GM18505 (cell line): Measurements from ENCODE around the gene USP19.
A peak's percentile ranks its signal among the peaks of the same experiment; 100 is the strongest.

Experiments used
- ATAC-seq: cut with Tn5 transposase; IDR thresholded peaks from one replicate; pipeline ENCODE4 v1.9.1; 2021; ENCODE audit not compliant: unreplicated experiment
- POLR2A ChIP-seq: IDR thresholded peaks from 4 replicates; pipeline ENCODE4 v1.6.1; 2011; ENCODE audit warnings: borderline replicate concordance; ENCODE audit not compliant: insufficient read depth, insufficient read length; ENCODE audit errors: extremely low read depth

Gene USP19, protein sequence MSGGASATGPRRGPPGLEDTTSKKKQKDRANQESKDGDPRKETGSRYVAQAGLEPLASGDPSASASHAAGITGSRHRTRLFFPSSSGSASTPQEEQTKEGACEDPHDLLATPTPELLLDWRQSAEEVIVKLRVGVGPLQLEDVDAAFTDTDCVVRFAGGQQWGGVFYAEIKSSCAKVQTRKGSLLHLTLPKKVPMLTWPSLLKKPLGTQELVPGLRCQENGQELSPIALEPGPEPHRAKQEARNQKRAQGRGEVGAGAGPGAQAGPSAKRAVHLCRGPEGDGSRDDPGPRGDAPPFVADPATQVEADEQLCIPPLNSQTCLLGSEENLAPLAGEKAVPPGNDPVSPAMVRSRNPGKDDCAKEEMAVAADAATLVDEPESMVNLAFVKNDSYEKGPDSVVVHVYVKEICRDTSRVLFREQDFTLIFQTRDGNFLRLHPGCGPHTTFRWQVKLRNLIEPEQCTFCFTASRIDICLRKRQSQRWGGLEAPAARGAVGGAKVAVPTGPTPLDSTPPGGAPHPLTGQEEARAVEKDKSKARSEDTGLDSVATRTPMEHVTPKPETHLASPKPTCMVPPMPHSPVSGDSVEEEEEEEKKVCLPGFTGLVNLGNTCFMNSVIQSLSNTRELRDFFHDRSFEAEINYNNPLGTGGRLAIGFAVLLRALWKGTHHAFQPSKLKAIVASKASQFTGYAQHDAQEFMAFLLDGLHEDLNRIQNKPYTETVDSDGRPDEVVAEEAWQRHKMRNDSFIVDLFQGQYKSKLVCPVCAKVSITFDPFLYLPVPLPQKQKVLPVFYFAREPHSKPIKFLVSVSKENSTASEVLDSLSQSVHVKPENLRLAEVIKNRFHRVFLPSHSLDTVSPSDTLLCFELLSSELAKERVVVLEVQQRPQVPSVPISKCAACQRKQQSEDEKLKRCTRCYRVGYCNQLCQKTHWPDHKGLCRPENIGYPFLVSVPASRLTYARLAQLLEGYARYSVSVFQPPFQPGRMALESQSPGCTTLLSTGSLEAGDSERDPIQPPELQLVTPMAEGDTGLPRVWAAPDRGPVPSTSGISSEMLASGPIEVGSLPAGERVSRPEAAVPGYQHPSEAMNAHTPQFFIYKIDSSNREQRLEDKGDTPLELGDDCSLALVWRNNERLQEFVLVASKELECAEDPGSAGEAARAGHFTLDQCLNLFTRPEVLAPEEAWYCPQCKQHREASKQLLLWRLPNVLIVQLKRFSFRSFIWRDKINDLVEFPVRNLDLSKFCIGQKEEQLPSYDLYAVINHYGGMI (N-terminal part only)

DNA sequence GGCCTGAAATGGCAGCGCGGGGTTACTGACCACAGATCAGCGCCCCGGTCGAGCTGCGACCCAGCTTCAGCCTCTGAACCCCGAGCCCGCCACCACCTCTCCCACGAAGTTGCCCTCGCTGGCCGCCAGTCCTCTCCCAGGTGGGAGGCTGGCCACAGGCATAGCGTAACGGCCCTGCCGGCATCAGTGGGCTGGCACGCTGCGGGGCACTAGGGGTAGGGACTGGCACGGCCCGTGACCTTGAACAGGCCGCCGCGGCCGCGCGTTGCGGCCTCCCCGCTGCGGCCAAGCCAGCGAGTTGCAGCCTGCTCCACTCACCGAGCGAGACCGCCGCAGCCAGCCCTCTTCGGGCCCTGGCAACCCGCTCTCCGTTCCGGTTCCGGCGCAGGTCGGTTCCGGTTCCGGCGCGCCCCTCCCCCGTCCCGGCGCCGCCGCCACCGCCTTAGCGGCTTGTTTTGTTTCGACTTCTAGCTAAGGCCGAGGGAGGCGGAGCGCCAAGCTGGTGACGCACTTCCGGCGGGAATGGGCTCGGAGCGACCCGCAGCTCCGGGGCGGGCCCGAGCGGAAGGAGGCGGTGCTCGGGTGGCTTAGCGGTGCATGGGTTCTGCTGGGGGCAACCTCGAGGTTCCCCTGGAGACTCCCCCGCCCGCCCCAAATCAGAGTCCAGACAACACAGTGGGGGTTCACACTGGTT lies at the start of gene USP19:
Gene USP19, minus strand, starts transcription at position 386 of the 694 bp plus-strand sequence. CDS start 1,678 bp downstream, outside the sequence.
- peak; percentile 96 for TF ChIP-seq POLR2A
- ATAC-seq: peak; percentile 79

DNA sequence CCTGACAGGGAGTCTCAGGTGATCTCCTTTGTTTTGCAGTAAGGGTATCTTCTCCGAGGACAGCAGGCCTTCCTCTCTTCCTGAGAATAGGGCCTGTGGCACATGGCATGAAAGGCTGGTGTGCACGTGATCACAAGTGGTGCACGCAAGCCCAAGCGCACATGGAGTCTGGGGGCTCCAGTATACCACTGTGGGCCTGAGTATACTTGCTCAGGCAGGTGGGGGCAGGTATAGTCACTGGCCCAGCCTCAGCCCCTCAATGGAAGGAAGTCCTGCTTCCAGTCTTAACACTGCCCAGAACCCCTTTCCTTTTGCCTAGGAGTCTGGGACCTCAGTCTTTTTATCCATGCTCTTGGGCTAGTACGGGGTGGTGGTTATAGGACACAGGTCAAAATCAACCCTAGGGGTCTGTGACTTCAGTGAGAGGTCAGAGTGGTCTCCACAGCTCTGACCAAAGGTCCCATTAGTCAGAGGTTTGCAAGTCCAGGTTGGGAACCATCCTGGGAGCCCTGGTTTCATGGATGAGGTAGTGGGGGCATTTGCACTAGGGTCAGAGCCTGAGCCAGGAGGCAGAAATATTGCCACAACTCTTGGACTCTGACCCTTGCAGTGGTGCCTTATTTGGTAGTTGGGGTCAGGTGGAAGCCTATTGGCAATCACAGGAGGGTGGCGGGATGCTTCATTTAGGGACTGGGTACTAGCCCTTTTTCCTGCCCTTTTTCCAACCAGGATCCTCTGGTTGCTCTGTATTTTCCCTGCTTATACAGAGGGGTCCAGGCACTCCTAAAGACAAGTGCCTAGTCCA lies 46.3 kb upstream of the USP19 start:
- no peak for ATAC-seq
- no peak for TF ChIP-seq POLR2A

DNA sequence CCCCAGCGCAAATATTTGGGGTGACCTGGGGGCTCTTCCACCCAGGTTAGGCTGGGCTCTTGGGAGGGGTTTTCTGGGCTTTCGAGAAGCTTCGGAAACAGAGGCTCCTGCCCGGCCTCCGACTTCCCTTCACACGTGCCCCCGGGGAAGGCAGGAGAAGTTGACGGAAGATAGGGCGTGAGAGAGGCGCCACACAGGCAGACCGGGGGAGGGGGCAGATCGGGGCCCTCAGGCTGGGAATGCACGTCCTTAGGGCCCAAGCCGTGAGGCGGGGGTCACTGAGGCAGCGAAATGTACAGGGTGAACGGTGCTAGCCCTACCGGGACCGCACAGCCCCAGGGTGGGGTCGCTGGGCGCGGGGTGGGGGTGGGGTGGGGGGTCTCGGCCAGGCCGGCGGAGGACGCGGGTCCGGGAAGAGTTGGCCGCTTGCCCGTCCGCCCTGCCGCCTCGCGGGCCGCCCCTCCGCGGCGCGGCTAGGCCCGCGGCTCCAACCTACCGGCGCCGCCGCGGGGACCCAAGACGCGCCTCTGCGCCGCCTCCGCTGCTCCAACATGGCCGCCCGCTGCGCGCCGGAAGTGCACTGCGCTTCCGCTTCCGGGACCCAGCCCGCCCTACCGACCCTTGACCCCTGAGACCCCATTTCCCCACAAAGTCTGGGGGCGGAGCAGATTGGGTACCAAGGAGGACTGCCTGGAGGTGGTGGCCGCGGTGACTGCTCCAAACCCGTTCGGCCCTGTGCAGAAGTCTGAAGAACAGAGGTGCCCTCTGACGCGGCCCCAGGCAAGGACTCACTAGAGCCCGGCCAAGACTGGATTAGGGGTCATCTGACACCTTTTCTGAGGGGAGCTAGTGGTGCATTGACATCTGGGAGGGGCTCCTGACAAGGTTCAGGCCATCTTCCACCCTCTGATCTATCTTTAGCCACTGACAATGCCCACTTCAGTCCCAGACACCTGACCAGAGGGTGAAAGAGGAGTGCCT lies 45.4 kb upstream of the USP19 start, which contains the start of gene CCDC71:
Gene CCDC71, minus strand, starts transcription at position 561 of the 981 bp plus-strand sequence. CDS start 2,123 bp downstream, outside the sequence.
- ATAC-seq: peak; percentile 58
- TF ChIP-seq POLR2A: peak; percentile 84

DNA sequence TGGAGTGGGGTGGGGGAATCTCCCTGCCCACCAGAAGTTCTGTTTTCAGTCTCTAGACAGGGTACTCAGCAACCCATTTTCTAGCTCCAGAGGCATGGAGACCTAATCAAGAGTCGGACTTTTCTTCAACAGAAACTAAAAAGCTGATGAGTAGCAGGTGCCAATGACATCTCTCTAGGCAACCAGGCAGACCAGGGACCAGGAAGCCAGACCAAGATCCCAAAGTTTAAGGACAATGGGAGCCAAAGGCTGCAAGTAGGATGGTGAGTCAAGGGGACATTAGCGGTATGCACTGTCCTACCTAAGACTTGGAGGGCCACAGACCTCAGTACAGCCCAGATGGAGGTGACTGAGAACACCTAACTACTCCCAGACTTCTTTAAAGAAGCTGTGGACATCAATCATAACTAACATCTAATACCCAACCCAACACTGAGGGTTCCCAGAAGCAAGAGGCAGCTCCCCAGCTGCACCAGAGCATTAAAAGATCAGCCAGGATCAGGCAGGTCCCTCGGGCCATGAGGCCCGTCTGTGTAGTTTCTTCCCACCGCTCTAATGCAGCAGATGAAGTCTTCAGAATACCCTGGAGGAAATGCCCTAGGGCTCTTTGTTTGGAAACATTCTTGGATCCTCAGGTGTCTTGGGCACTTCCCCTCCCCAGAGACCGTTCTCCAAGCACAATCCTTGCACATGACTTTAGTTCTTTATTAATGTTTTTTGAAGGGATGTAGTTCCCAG lies 44.5 kb upstream of the USP19 start:
- no peak for ATAC-seq
- TF ChIP-seq POLR2A: no peak

DNA sequence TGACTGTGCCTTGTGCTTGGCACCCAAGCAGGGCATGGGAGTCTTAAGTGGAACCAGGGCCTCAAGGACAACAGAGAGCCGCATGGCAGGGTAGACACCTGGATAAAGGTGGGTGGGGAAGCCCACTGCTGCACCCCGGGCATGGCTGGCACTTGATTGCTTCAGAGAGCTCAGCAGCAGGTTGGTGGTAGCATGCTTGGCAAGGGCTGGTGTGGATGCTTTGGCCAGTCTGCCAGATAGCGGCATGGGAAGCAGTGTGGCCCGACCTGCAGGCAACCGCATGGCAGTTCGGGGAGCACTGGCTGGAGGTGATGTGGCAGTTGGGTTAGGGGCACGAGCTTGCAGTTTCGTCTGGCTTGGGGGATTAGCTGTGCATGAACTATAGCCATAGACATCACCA lies 43.0 kb upstream of the USP19 start:
- no peak for TF ChIP-seq POLR2A
- no peak for ATAC-seq

DNA sequence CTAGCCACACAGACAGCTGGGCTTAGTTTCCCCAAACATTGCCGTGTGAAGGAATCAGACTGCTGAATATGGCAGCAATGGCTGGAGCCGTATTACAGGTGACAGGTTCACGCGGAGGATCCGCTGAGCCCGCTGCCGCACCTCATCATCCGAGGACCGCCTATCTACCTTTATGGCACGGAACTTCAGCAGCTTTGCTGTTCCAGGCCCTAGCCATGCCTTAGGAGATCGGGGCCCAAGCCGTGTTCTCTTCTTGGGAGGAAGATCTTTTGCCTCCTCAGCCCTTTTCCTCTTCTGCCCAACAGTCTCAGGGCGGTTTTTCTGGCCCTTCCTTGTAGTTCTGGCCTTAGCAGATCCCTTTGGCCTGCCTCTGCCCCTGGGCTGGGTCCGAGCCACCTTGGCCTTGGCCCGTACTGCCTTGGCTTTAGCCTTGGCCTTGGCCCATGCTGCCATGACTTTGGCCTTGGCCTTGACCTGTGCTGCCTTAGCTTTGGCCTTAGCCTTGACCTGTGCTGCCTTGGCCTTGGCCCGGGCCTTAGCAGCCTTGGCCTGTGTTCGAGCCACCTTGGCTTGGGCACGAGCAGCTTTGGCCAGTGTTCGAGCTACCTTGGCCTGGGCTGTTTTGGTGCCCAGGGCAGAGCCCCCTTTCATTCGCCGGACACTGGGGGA lies 42.3 kb upstream of the USP19 start:
- TF ChIP-seq POLR2A: no peak
- ATAC-seq: no peak

DNA sequence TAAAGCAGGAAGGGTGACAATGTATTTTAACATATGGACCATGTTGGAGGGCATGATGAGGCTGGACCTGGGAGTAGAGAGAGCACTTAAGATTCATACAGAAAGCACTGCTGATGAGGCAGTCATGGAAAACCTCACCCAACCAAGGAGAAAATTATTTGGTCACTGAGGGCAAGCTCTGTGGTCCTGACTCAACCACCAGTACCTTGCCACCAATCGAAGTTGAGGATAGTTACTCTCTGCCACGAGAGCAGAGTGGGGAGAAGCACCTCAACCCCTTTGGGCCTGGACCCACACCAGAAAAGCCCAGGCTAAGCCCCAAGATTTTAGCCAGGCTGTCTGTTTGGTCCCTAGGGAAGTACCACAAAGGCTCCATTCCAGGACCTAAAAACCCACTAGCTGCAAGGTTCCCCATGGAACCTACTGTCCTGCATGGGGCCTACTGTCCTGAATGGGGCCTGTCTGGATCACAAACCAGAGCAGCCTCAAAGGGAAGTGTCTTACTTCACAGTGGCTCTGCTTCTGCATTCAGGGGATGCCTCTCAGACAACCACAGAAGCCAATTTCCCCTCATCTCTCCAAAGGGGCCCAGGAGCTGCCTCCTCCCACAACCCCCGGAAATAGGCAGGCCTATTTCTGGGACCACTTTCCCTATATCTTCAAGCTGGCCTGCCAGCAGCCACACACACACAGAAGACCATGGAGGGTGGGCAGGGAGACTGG lies 41.3 kb upstream of the USP19 start:
- TF ChIP-seq POLR2A: no peak
- no peak for ATAC-seq

DNA sequence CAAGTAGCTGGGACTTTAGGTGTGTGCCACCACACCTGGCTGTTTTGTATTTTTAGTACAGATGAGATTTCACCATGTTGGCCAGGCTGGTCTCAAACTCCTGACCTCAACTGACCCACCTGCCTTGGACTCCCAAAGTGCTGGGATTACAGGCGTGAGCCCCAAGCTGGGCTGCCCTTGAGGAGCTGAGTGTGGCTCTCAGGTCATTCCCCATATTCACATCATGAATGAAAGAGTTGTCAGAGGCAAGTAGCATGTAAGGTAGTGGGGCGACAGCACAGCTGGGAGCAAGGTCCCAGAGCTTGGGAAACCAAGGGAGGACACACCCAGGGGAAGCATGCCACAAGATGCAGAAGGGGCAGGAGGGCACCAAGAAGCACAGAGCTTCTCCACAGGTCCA lies 40.6 kb upstream of the USP19 start:
- ATAC-seq: no peak
- TF ChIP-seq POLR2A: no peak

DNA sequence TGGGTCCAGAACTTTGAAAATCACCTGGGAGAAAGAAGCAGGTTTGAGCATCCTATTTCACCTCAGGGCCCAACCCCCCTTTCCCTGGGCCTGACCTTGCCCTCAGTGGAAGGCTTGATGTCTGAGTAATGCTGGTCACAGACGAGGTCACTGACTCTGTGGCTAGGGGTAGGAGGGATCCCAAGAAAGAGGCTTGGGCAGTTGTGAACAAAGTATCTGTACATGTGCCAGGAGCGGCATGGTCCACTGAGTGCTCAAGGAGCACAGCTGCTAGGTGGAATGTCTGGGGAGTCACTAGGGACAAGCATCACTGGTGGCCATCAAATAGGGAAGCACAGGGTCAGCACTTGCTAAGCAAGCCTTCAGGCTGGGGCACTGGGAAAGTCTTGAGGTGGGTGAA lies 38.2 kb upstream of the USP19 start:
- ATAC-seq: no peak
- TF ChIP-seq POLR2A: no peak
